Lung (tissue), 12 donors: ENCODE results near the gene CFAP99. TPM values are rescaled to one million over a fixed set of nuclear protein-coding genes. Genes with fewer than 3 reads are reported as not detected.

Experiments
- ATAC-seq: fragments of 200-7000 bp; cut with Tn5 transposase; one replicate; pipeline ENCODE4 v1.9.1; 2020; ENCODE audit warnings: moderate number of reproducible peaks; ENCODE audit not compliant: insufficient read depth, low FRiP score
- DNase-seq, 3 donors: peaks; one replicate each; pipeline ENCODE4 v3.0.0-alpha.2; 2013 to 2017
- H3K27ac ChIP-seq, 2 donors: one replicate each; pipeline ENCODE4 v1.5.1; 2013; ENCODE audit warnings: mild to moderate bottlenecking in 2 of 2, moderate library complexity in 2 of 2, control low read depth in 1 of 2, inconsistent platforms in 1 of 2, low read depth in 1 of 2, low read length in 1 of 2
- H3K27me3 ChIP-seq, 3 donors: one replicate each; pipeline ENCODE4 v1.5.1; 2013; ENCODE audit warnings: low read length in 2 of 3; ENCODE audit not compliant: control insufficient read depth in 3 of 3, insufficient read depth in 3 of 3
- H3K36me3 ChIP-seq, 4 donors: one replicate each; pipeline ENCODE4 v1.5.1; 2013; ENCODE audit warnings: low read length in 4 of 4, mild to moderate bottlenecking in 1 of 4, moderate library complexity in 1 of 4; ENCODE audit not compliant: control insufficient read depth in 4 of 4, insufficient read depth in 4 of 4
- H3K4me1 ChIP-seq, 5 donors: one replicate each; pipeline ENCODE4 v1.5.1; 2013; ENCODE audit warnings: low read length in 5 of 5, mild to moderate bottlenecking in 2 of 5, moderate library complexity in 1 of 5; ENCODE audit not compliant: control insufficient read depth in 5 of 5, insufficient read depth in 5 of 5
- H3K4me3 ChIP-seq: one replicate; pipeline ENCODE4 v1.5.1; 2013; ENCODE audit warnings: mild to moderate bottlenecking, control low read depth, moderate library complexity
- H3K9ac ChIP-seq, 2 donors: one replicate each; pipeline ENCODE4 v1.5.1; 2013; ENCODE audit warnings: low read length in 2 of 2, control low read depth in 1 of 2; ENCODE audit not compliant: insufficient read depth in 1 of 2
- H3K9me3 ChIP-seq, 4 donors: one replicate each; pipeline ENCODE4 v1.5.1; 2013; ENCODE audit warnings: low read length in 3 of 4, mild to moderate bottlenecking in 1 of 4, moderate library complexity in 1 of 4; ENCODE audit not compliant: control insufficient read depth in 4 of 4, insufficient read depth in 3 of 4
- CTCF ChIP-seq: IDR thresholded peaks from 2 replicates; pipeline ENCODE4 v1.5.1; 2012; ENCODE audit warnings: mild to moderate bottlenecking; ENCODE audit errors: control extremely low read depth, extremely low read depth
- WGBS, 2 donors: extraction: QIAGEN DNeasy Blood & Tissue Kit; methylation state at CpG; one replicate each; pipeline ENCODE4 v1.1.7; 2013; 5-methylcytosine and 5-hydroxymethylcytosine counted together
- polyA plus RNA-seq, 2 donors: library from polyadenylated mRNA; stranded (reverse); fragments of 200-250 nt; gene quantifications; one replicate each; pipeline ENCODE4 v1.2.1, GENCODE V29; 2013
- total RNA-seq, 2 donors: library from RNA; depleted of rRNA in 1 of 2; stranded (reverse); fragments of >200 nt in 1 of 2; gene quantifications; one replicate each; pipeline ENCODE4 v1.2.1, GENCODE V29; 2014 to 2021
- donor health status: control.
- donor health status: control.
- donor health status: Bipolar disorder and iron deficiency.
- donor health status: healthy.
- donor health status: DM: yes; HTN: yes; CAD: no.

The CFAP99 gene
- total and polyA plus RNA-seq, 4 donors, result 2.1 to 12.1 (median 2.3) TPM

- WGBS, 2 donors, result 86% methylated on average over 15 of the region's 15 CpGs
- TF ChIP-seq CTCF, result no peak
- no peak for DNase-seq
- H3K36me3 ChIP-seq, result no peaks in the 10 kb centered on the region
- H3K9ac ChIP-seq, result no peak overlapping the region
- H3K27ac ChIP-seq, result no peak overlapping the region
- H3K9me3 ChIP-seq, result no peaks in the 10 kb centered on the region
- ATAC-seq, result no peak
- peaks cover 0 to 15% (median 0%) of the 10 kb centered on the region in 5 donors for H3K4me1 ChIP-seq
- H3K27me3 ChIP-seq, result peaks cover 0 to 14% (median 11%) of the 10 kb centered on the region in 3 donors
- H3K4me3 ChIP-seq, result no peak overlapping the region
Observed at GRCh38 chr4:2408401-2408958, 10.3 kb upstream of the CFAP99 start.

- H3K4me1 ChIP-seq, result peaks cover 0 to 20% (median 0%) of the 10 kb centered on the region in 5 donors
- DNase-seq, result no peak
- H3K36me3 ChIP-seq, result no peaks in the 10 kb centered on the region
- H3K27ac ChIP-seq, result no peak overlapping the region
- no peaks in the 10 kb centered on the region for H3K9me3 ChIP-seq
- 87 to 89% methylated on average over 10 of the region's 10 CpGs for WGBS, 2 donors
- peaks cover 0 to 14% (median 12%) of the 10 kb centered on the region in 3 donors for H3K27me3 ChIP-seq
- TF ChIP-seq CTCF, result no peak
- no peak for ATAC-seq
- H3K4me3 ChIP-seq, result no peak overlapping the region
- no peak overlapping the region for H3K9ac ChIP-seq
Observed at GRCh38 chr4:2408976-2409375, 9.8 kb upstream of the CFAP99 start.

GRCh38 chr4:2409381-2409783, 9.4 kb upstream of the CFAP99 start:
- H3K9ac ChIP-seq, result no peak overlapping the region
- no peak for TF ChIP-seq CTCF
- ATAC-seq (no peak), DNase-seq (no peak)
- peaks cover 0 to 18% (median 16%) of the 10 kb centered on the region in 3 donors for H3K27me3 ChIP-seq
- 88 to 92% methylated on average over 14 of the region's 14 CpGs for WGBS, 2 donors
- no peak overlapping the region for H3K27ac ChIP-seq
- no peaks in the 10 kb centered on the region for H3K9me3 ChIP-seq
- no peak overlapping the region for H3K4me3 ChIP-seq
- H3K36me3 ChIP-seq, result no peaks in the 10 kb centered on the region
- H3K4me1 ChIP-seq, result peaks cover 0 to 24% (median 0%) of the 10 kb centered on the region in 5 donors
